ENCODE measurements around the gene ZNF831.

- TF ChIP-seq CTCF (IDR thresholded peaks at IDR 0.05 in 2 of 3, conservative IDR thresholded peaks at IDR 0.05 in 1 of 3; ENCODE audit: borderline replicate concordance in 1 of 3, insufficient read depth in 1 of 3, low read depth in 2 of 3, low read length in 2 of 3) (no peak), YY1 (IDR thresholded peaks at IDR 0.05; ENCODE audit: extremely low read depth, insufficient replicate concordance, low read depth, low read length) (no peak), POLR2A (IDR thresholded peaks at IDR 0.05; ENCODE audit: borderline replicate concordance, extremely low read depth, insufficient read depth, insufficient read length) (no peak), ZNF274 (IDR thresholded peaks at IDR 0.05; ENCODE audit: low read depth, low read length) (no peak), JUND (IDR thresholded peaks at IDR 0.05) (no peak), CEBPB (IDR thresholded peaks at IDR 0.05; ENCODE audit: low read depth) (no peak), EZH2 (IDR thresholded peaks at IDR 0.05) (no peak)
These were observed 18.3 kb downstream of the ZNF831 start for GRCh38 chr20:59181936-59182335.
